HG02981 (cell line): ENCODE measurements around the gene RGS8.

Experiments
- ATAC-seq: cut with Tn5 transposase; IDR thresholded peaks from one replicate; pipeline ENCODE4 v1.9.1; 2021; ENCODE audit warnings: mild to moderate bottlenecking, moderate library complexity; ENCODE audit not compliant: unreplicated experiment

Gene RGS8

GRCh38 chr1:182672487-182672836 is 11.9 kb downstream of the RGS8 start:
- no peak for ATAC-seq

- ATAC-seq: no peak
Measured at GRCh38 chr1:182671750-182672486, 12.5 kb downstream of the RGS8 start.

- no peak for ATAC-seq
Measured at GRCh38 chr1:182670032-182670749, 14.2 kb downstream of the RGS8 start.

- no peak for ATAC-seq
Measured at GRCh38 chr1:182669266-182669665, 15.1 kb downstream of the RGS8 start.

- no peak for ATAC-seq
Measured at GRCh38 chr1:182668521-182669054, 15.8 kb downstream of the RGS8 start.

GRCh38 chr1:182667848-182668505 is 16.4 kb downstream of the RGS8 start:
- no peak for ATAC-seq

GRCh38 chr1:182666706-182667105 is 17.7 kb downstream of the RGS8 start:
- ATAC-seq: no peak

- ATAC-seq: no peak
Measured at GRCh38 chr1:182664296-182664695, 20.1 kb downstream of the RGS8 start.

- ATAC-seq: no peak
Measured at GRCh38 chr1:182662956-182663355, 21.4 kb downstream of the RGS8 start.

- ATAC-seq: no peak
Measured at GRCh38 chr1:182662121-182662890, 22.1 kb downstream of the RGS8 start.

- no peak for ATAC-seq
Measured at GRCh38 chr1:182658055-182658454, 26.3 kb downstream of the RGS8 start.

GRCh38 chr1:182656842-182657397 is 27.5 kb downstream of the RGS8 start:
- no peak for ATAC-seq

- no peak for ATAC-seq
Measured at GRCh38 chr1:182653986-182654385, 30.4 kb downstream of the RGS8 start.

GRCh38 chr1:182652933-182653332 is 31.5 kb downstream of the RGS8 start:
- no peak for ATAC-seq

- no peak for ATAC-seq
Measured at GRCh38 chr1:182651339-182651724, 33.1 kb downstream of the RGS8 start.

GRCh38 chr1:182650678-182651338 is 33.6 kb downstream of the RGS8 start:
- ATAC-seq: peak; percentile 54

GRCh38 chr1:182649041-182649440 is 35.3 kb downstream of the RGS8 start:
- ATAC-seq: peak; percentile 43

GRCh38 chr1:182646739-182647138 is 37.6 kb downstream of the RGS8 start:
- ATAC-seq: no peak

- no peak for ATAC-seq
Measured at GRCh38 chr1:182644886-182645285, 39.5 kb downstream of the RGS8 start.

GRCh38 chr1:182643699-182644098 is 40.7 kb downstream of the RGS8 start:
- no peak for ATAC-seq
